A549 (cell line): ENCODE results near the gene RPS4Y2. TPM values are rescaled to one million over a fixed set of nuclear protein-coding genes. Genes with fewer than 3 reads are reported as not detected.

Experiments used
- ATAC-seq, 2 experiments: fragments of 200-7000 bp in 1 of 2; fragments of >200 bp in 1 of 2; cut with Nextera tagmentation in 1 of 2; cut with Tn5 transposase in 1 of 2; 3 replicates each; pipeline versions ENCODE4 v1.8.0 to v1.9.1; 2018 to 2020; ENCODE audit warnings: mild to moderate bottlenecking in 1 of 2, moderate library complexity in 1 of 2
- CTCF ChIA-PET: fragments of 300-600 bp; sonication (Branson Sonifier 250); formaldehyde crosslinking; extraction: SDS; loops from one replicate; lab custom pipeline; 2021; ENCODE audit warnings: antibody characterized with exemption, inconsistent platforms; lab: Yijun Ruan, JAX
- POLR2A ChIA-PET: fragments of 350-600 bp; formaldehyde crosslinking; extraction: SDS; loops from one replicate; lab custom pipeline; 2021; ENCODE audit warnings: antibody characterized with exemption, inconsistent platforms; lab: Yijun Ruan, JAX
- DNase-seq, 2 experiments: peaks; one replicate each; pipeline versions ENCODE4 v3.0.0 to v3.0.0-alpha.2; 2011 to 2016; ENCODE audit warnings: low read depth in 1 of 2, low spot score in 1 of 2
- FAIRE-seq: peaks from 2 replicates; lab custom pipeline; 2011; peaks lifted over from hg19 to GRCh38; lab: Jason Lieb, UNC
- H3K27ac ChIP-seq, 2 experiments: fragments of >200 bp; sonication (Bioruptor Twin); formaldehyde crosslinking; 3 replicates each; pipeline ENCODE4 v1.5.1; 2016 to 2017
- H3K4me1 ChIP-seq: fragments of >200 bp; sonication (Bioruptor Twin); formaldehyde crosslinking; 3 replicates; pipeline ENCODE4 v1.6.1; 2016
- H3K4me2 ChIP-seq: fragments of >200 bp; sonication (Bioruptor Twin); formaldehyde crosslinking; 3 replicates; pipeline ENCODE4 v1.6.1; 2016
- H3K4me3 ChIP-seq: fragments of >200 bp; sonication (Bioruptor Twin); formaldehyde crosslinking; 3 replicates; pipeline ENCODE4 v1.5.1; 2016
- H3K9me3 ChIP-seq: fragments of >200 bp; sonication (Bioruptor Twin); formaldehyde crosslinking; 3 replicates; pipeline ENCODE4 v1.6.1; 2016
- ATOH8 ChIP-seq: fragments of 250-450 bp; sonication (Bioruptor Pico); IDR thresholded peaks from 2 replicates; pipeline ENCODE4 v1.5.0; 2020; ENCODE audit warnings: low read depth, mild to moderate bottlenecking, moderate library complexity
- BCL3 ChIP-seq: fragments of >200 bp; sonication (Bioruptor Twin); formaldehyde crosslinking; IDR thresholded peaks from 3 replicates; pipeline ENCODE4 v1.6.1; 2016
- CHD4 ChIP-seq: fragments of 200-600 bp; sonication (generic); IDR thresholded peaks from 2 replicates; pipeline ENCODE4 v1.6.1; 2016; ENCODE audit warnings: antibody characterized with exemption, mild to moderate bottlenecking, borderline replicate concordance
- EHF ChIP-seq: fragments of 250-450 bp; sonication (Bioruptor Pico); IDR thresholded peaks from 2 replicates; pipeline ENCODE4 v1.5.0; 2020; ENCODE audit warnings: mild to moderate bottlenecking
- EHMT2 ChIP-seq: fragments of 200-600 bp; sonication (generic); IDR thresholded peaks from 2 replicates; pipeline ENCODE4 v1.6.1; 2016; ENCODE audit warnings: antibody characterized with exemption, low read depth, mild to moderate bottlenecking, moderate library complexity
- EP300 ChIP-seq, 2 experiments: fragments of >200 bp; sonication (Bioruptor Twin); formaldehyde crosslinking; IDR thresholded peaks; 2 replicates in 1 of 2; 3 replicates in 1 of 2; pipeline ENCODE4 v1.6.1; 2016 to 2017
- FOSL2 ChIP-seq, 2 experiments: fragments of 450-650 bp in 1 of 2; fragments of >200 bp in 1 of 2; sonication (Bioruptor Twin) in 1 of 2; formaldehyde crosslinking; IDR thresholded peaks; 2 replicates each; pipeline versions ENCODE4 v1.5.0 to v1.6.1; 2016 to 2020; ENCODE audit warnings: mild to moderate bottlenecking in 1 of 2, moderate library complexity in 1 of 2
- FOXS1 ChIP-seq: fragments of 250-450 bp; sonication (Bioruptor Pico); IDR thresholded peaks from 2 replicates; pipeline ENCODE4 v1.5.0; 2020; ENCODE audit warnings: mild to moderate bottlenecking, moderate library complexity
- GATA3 ChIP-seq: IDR thresholded peaks from 2 replicates; pipeline ENCODE4 v1.6.1; 2012; ENCODE audit warnings: borderline replicate concordance
- HOXB5 ChIP-seq: fragments of 250-450 bp; sonication (Bioruptor Pico); IDR thresholded peaks from 2 replicates; pipeline ENCODE4 v1.5.0; 2020; ENCODE audit warnings: mild to moderate bottlenecking, moderate library complexity
- JUN ChIP-seq, 2 experiments: fragments of >200 bp; sonication (Bioruptor Twin); formaldehyde crosslinking; IDR thresholded peaks; 2 replicates in 1 of 2; 3 replicates in 1 of 2; pipeline ENCODE4 v1.6.1; 2016 to 2017
- KDM1A ChIP-seq: fragments of 200-600 bp; sonication (generic); IDR thresholded peaks from 2 replicates; pipeline ENCODE4 v1.6.1; 2016; ENCODE audit warnings: low read depth, mild to moderate bottlenecking
- MAX ChIP-seq: IDR thresholded peaks from 2 replicates; pipeline ENCODE4 v1.6.1; 2012
- MYC ChIP-seq: IDR thresholded peaks from 2 replicates; pipeline ENCODE4 v1.6.1; 2012; ENCODE audit warnings: mild to moderate bottlenecking, inconsistent platforms, low read length, improper control_type of control experiment, borderline replicate concordance
- NPAS2 ChIP-seq: fragments of 250-450 bp; sonication (Bioruptor Pico); IDR thresholded peaks from 2 replicates; pipeline ENCODE4 v1.8.0; 2022; ENCODE audit warnings: mild to moderate bottlenecking, moderate library complexity, borderline replicate concordance
- PBX3 ChIP-seq: IDR thresholded peaks from 2 replicates; pipeline ENCODE4 v1.6.1; 2012
- POLR2A ChIP-seq: IDR thresholded peaks from 2 replicates; pipeline ENCODE4 v1.6.1; 2012; ENCODE audit warnings: mild to moderate bottlenecking, low read length
- RAD21 ChIP-seq, 2 experiments: fragments of >200 bp in 1 of 2; sonication (Bioruptor Twin) in 1 of 2; formaldehyde crosslinking in 1 of 2; IDR thresholded peaks in 1 of 2; conservative IDR thresholded peaks in 1 of 2; 2 replicates in 1 of 2; 3 replicates in 1 of 2; pipeline ENCODE4 v1.6.1; 2012 to 2018; ENCODE audit warnings: inconsistent platforms in 1 of 2
- RARB ChIP-seq: fragments of 250-450 bp; sonication (Bioruptor Pico); IDR thresholded peaks from 2 replicates; pipeline ENCODE4 v1.8.0; 2021; ENCODE audit warnings: mild to moderate bottlenecking, moderate library complexity
- RNF2 ChIP-seq: fragments of 200-600 bp; sonication (generic); IDR thresholded peaks from 2 replicates; pipeline ENCODE4 v1.6.1; 2016; ENCODE audit warnings: low read depth, mild to moderate bottlenecking, antibody characterized with exemption, moderate library complexity, borderline replicate concordance
- SMC3 ChIP-seq: fragments of >200 bp; sonication (Bioruptor Twin); formaldehyde crosslinking; IDR thresholded peaks from 3 replicates; pipeline ENCODE4 v1.6.1; 2018; ENCODE audit warnings: inconsistent platforms
- SREBF2 ChIP-seq: fragments of 450-650 bp; IDR thresholded peaks from 2 replicates; pipeline ENCODE4 v1.6.1; 2014; ENCODE audit warnings: mild to moderate bottlenecking, moderate library complexity
- ZC3H11A ChIP-seq: fragments of 450-650 bp; IDR thresholded peaks from 2 replicates; pipeline ENCODE4 v1.6.1; 2014; ENCODE audit warnings: antibody characterized with exemption, mild to moderate bottlenecking
- ZNF302 ChIP-seq: fragments of 250-450 bp; sonication (Bioruptor Pico); IDR thresholded peaks from 2 replicates; pipeline ENCODE4 v1.9.0; 2021; ENCODE audit warnings: inconsistent platforms, mild to moderate bottlenecking, moderate library complexity
- WGBS: methylation state at CpG from one replicate; pipeline ENCODE4 v1.1.6; 2017; ENCODE audit errors: missing lambda C conversion rate; 5-methylcytosine and 5-hydroxymethylcytosine counted together
- polyA plus RNA-seq, 4 experiments: library from polyadenylated mRNA; depleted of rRNA in 3 of 4; stranded (reverse); fragments of >200 nt; fragmentation: RNase III in 1 of 4; extraction: RNeasy Plus Mini Kit Qiagen cat#74134 plus additional on column Dnase treatment in 1 of 4; gene quantifications; 2 replicates in 3 of 4; 3 replicates in 1 of 4; pipeline ENCODE4 v1.2.3, GENCODE V29; 2011 to 2017
- TF ChIP-seq, protein P1 (sequence below): fragments of 450-650 bp; IDR thresholded peaks from 2 replicates; pipeline ENCODE4 v1.6.1; 2014; ENCODE audit warnings: antibody characterized with exemption
- TF ChIP-seq, protein P2 (sequence below): fragments of 150-350 bp; IDR thresholded peaks from 2 replicates; pipeline ENCODE4 v1.6.1; 2014; ENCODE audit warnings: low read depth, mild to moderate bottlenecking, low read length
- TF ChIP-seq, protein P3 (sequence below): fragments of 200-600 bp; sonication (generic); IDR thresholded peaks from 2 replicates; pipeline ENCODE4 v1.6.1; 2016; ENCODE audit warnings: antibody characterized with exemption, mild to moderate bottlenecking, moderate library complexity
- TF ChIP-seq, protein P4 (sequence below): fragments of >200 bp; sonication (Bioruptor Twin); formaldehyde crosslinking; IDR thresholded peaks from 3 replicates; pipeline ENCODE4 v1.5.1; 2016

Gene RPS4Y2
- polyA plus RNA-seq, 2 of the 4 experiments (the other 2 are of a cell fraction) = not detected

DNA sequence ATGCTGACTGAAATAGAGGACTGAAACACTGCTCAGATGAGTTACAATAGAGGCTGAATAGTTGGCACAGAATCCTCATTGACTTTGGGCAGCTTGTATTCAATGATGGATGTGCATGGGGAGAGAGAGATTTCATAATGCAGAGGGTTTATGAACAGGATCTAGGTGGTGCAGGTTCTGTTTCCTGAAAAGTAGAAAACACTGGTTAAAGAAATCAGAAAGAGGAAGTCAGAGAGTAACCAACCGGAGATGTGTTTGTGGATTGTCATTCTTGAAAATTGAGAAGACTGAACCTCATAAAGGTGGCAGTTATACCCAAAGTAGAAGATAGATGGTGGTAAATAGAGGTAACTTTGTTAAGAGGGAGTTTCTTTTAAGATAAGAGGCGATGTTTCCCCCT is 8.0 kb downstream of the RPS4Y2 start:
- ChIA-PET POLR2A (no interaction called here), CTCF (no interaction called here)
- FAIRE-seq (no peak), DNase-seq (no peak), ATAC-seq (no peak)
- Histone ChIP-seq H3K9me3 (no peaks in the 10 kb centered on the region), H3K4me3 (no peak overlapping the region), H3K4me1 (no peaks in the 10 kb centered on the region), H3K4me2 (no peak overlapping the region), H3K27ac (no peak overlapping the region)
- 11% methylated on average over 2 of the region's 2 CpGs for WGBS
- TF ChIP-seq EHF (CRISPR knock-in tag) = no peak
- TF ChIP-seq, protein P1, sequence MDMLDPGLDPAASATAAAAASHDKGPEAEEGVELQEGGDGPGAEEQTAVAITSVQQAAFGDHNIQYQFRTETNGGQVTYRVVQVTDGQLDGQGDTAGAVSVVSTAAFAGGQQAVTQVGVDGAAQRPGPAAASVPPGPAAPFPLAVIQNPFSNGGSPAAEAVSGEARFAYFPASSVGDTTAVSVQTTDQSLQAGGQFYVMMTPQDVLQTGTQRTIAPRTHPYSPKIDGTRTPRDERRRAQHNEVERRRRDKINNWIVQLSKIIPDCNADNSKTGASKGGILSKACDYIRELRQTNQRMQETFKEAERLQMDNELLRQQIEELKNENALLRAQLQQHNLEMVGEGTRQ = no peak
- TF ChIP-seq, protein P2, sequence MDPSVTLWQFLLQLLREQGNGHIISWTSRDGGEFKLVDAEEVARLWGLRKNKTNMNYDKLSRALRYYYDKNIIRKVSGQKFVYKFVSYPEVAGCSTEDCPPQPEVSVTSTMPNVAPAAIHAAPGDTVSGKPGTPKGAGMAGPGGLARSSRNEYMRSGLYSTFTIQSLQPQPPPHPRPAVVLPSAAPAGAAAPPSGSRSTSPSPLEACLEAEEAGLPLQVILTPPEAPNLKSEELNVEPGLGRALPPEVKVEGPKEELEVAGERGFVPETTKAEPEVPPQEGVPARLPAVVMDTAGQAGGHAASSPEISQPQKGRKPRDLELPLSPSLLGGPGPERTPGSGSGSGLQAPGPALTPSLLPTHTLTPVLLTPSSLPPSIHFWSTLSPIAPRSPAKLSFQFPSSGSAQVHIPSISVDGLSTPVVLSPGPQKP = no peak
- TF ChIP-seq FOSL2 (IDR thresholded peaks at IDR 0.05) = no peak
- no peak for TF ChIP-seq FOSL2 (CRISPR knock-in tag; IDR thresholded peaks at IDR 0.05)
- TF ChIP-seq EP300 (IDR thresholded peaks at IDR 0.05) = no peak
- TF ChIP-seq, protein P3, sequence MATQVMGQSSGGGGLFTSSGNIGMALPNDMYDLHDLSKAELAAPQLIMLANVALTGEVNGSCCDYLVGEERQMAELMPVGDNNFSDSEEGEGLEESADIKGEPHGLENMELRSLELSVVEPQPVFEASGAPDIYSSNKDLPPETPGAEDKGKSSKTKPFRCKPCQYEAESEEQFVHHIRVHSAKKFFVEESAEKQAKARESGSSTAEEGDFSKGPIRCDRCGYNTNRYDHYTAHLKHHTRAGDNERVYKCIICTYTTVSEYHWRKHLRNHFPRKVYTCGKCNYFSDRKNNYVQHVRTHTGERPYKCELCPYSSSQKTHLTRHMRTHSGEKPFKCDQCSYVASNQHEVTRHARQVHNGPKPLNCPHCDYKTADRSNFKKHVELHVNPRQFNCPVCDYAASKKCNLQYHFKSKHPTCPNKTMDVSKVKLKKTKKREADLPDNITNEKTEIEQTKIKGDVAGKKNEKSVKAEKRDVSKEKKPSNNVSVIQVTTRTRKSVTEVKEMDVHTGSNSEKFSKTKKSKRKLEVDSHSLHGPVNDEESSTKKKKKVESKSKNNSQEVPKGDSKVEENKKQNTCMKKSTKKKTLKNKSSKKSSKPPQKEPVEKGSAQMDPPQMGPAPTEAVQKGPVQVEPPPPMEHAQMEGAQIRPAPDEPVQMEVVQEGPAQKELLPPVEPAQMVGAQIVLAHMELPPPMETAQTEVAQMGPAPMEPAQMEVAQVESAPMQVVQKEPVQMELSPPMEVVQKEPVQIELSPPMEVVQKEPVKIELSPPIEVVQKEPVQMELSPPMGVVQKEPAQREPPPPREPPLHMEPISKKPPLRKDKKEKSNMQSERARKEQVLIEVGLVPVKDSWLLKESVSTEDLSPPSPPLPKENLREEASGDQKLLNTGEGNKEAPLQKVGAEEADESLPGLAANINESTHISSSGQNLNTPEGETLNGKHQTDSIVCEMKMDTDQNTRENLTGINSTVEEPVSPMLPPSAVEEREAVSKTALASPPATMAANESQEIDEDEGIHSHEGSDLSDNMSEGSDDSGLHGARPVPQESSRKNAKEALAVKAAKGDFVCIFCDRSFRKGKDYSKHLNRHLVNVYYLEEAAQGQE = no peak
- TF ChIP-seq FOXS1 (CRISPR knock-in tag) = no peak
- no peak for TF ChIP-seq RNF2
- TF ChIP-seq BCL3 = no peak
- no peak for TF ChIP-seq JUN (IDR thresholded peaks at IDR 0.05)
- no peak for TF ChIP-seq SMC3
- TF ChIP-seq ATOH8 = no peak
- TF ChIP-seq GATA3 = no peak
- TF ChIP-seq SREBF2 = no peak
- TF ChIP-seq KDM1A = no peak
- TF ChIP-seq ZC3H11A = no peak
- TF ChIP-seq EHMT2 = no peak
- no peak for TF ChIP-seq POLR2A
- TF ChIP-seq MYC = no peak
- no peak for TF ChIP-seq ZNF302 (CRISPR knock-in tag)

- CTCF ChIA-PET = no interaction called here
Measured at GRCh38 chrY:20765117-20765516, 9.2 kb downstream of the RPS4Y2 start.

More at GRCh38 chrY:20765117-20765516, 9.2 kb downstream of the RPS4Y2 start:
- H3K27ac ChIP-seq = no peak overlapping the region
- no peak for DNase-seq
- 9% methylated on average over 2 of the region's 2 CpGs for WGBS
- POLR2A ChIA-PET = no interaction called here
- no peak overlapping the region for H3K4me3 ChIP-seq
- FAIRE-seq = no peak
- no peaks in the 10 kb centered on the region for H3K4me1 ChIP-seq
- ATAC-seq = no peak
- no peak overlapping the region for H3K4me2 ChIP-seq
- no peaks in the 10 kb centered on the region for H3K9me3 ChIP-seq
- no peak for TF ChIP-seq POLR2A
- TF ChIP-seq, protein P4, sequence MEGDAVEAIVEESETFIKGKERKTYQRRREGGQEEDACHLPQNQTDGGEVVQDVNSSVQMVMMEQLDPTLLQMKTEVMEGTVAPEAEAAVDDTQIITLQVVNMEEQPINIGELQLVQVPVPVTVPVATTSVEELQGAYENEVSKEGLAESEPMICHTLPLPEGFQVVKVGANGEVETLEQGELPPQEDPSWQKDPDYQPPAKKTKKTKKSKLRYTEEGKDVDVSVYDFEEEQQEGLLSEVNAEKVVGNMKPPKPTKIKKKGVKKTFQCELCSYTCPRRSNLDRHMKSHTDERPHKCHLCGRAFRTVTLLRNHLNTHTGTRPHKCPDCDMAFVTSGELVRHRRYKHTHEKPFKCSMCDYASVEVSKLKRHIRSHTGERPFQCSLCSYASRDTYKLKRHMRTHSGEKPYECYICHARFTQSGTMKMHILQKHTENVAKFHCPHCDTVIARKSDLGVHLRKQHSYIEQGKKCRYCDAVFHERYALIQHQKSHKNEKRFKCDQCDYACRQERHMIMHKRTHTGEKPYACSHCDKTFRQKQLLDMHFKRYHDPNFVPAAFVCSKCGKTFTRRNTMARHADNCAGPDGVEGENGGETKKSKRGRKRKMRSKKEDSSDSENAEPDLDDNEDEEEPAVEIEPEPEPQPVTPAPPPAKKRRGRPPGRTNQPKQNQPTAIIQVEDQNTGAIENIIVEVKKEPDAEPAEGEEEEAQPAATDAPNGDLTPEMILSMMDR = no peak
- TF ChIP-seq SREBF2 = no peak
- TF ChIP-seq RAD21 (conservative IDR thresholded peaks at IDR 0.05 in 1 of 2, IDR thresholded peaks at IDR 0.05 in 1 of 2) = no peak
- no peak for TF ChIP-seq HOXB5 (CRISPR knock-in tag)
- TF ChIP-seq SMC3 = no peak
- TF ChIP-seq CHD4 = no peak
- TF ChIP-seq NPAS2 (CRISPR knock-in tag) = no peak
- TF ChIP-seq PBX3 = no peak
- no peak for TF ChIP-seq RARB
- TF ChIP-seq MAX = no peak
